ENCODE results near the gene SLC6A20. TPM values are rescaled to one million over a fixed set of nuclear protein-coding genes. Genes with fewer than 3 reads are reported as not detected.

The SLC6A20 gene
- total RNA-seq, 1 experiment from 2014 or later = 0.09 TPM

DNA sequence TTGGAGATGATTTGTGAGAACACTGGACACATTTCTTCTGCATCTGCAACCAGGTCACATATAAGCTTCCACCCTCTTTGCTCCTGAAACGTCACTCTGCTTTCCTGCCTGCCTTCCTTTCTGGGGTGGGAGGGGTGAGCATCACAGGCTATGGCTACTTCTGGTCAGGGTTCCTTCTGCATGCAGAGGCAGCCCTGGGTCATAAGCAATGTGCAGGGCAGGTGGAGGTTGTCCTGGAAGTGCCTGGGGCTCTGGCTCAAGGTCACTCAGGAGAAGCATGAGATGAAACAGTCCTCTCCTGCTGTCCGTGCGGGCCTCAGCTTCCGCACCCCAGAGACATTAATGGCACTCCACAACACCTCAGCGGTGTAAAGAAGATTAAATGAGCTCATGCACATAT lies 15.1 kb downstream of the SLC6A20 start:
- Histone ChIP-seq H3K23me2 (ENCODE audit: insufficient read length, low read depth, low read length, poor library complexity, severe bottlenecking) (no peaks in the 10 kb centered on the region), H3K4ac (ENCODE audit: low read depth, low read length) (no peak overlapping the region), H3K27ac (ENCODE audit: insufficient read length, low read depth, low read length) (no peak overlapping the region), H3K14ac (ENCODE audit: insufficient read depth, low read length) (no peak overlapping the region), H2AK5ac (ENCODE audit: insufficient read length, low read length) (no peak overlapping the region), H3K9ac (ENCODE audit: extremely low read depth, insufficient read length, low read length) (no peak overlapping the region), H2AFZ (ENCODE audit: low read length) (no peak overlapping the region), H2BK12ac (ENCODE audit: insufficient read length, low read depth, low read length) (no peak overlapping the region), H3K23ac (ENCODE audit: insufficient read length, low read depth, low read length) (no peak overlapping the region), H4K91ac (ENCODE audit: insufficient read length, low read depth, low read length) (no peak overlapping the region), H3K18ac (ENCODE audit: insufficient read length, low read depth, low read length) (no peak overlapping the region), H3K4me1 (ENCODE audit: insufficient read depth, low read length) (no peaks in the 10 kb centered on the region), H3K56ac (ENCODE audit: insufficient read length, low read depth, low read length) (no peak overlapping the region), H4K20me1 (ENCODE audit: control insufficient read depth, insufficient read depth, insufficient read length) (no peaks in the 10 kb centered on the region), H2BK15ac (ENCODE audit: low read depth, low read length) (no peak overlapping the region), H3K79me2 (ENCODE audit: insufficient read depth, low read length) (no peaks in the 10 kb centered on the region), H3T11ph (ENCODE audit: low read length) (no peak overlapping the region), H2BK120ac (ENCODE audit: low read depth, low read length, poor library complexity, severe bottlenecking) (no peak overlapping the region), H3K27me3 (ENCODE audit: insufficient read depth, low read length) (0 out of 2 replicates have a peak, but pooled peaks cover 2% of the 10 kb centered on the region), H2BK20ac (ENCODE audit: low read depth, low read length, poor library complexity, severe bottlenecking) (no peak overlapping the region), H3K4me2 (ENCODE audit: insufficient read depth, insufficient read length, low read length) (no peak overlapping the region), H3K9me3 (ENCODE audit: control insufficient read depth, low read depth, low read length) (no peaks in the 10 kb centered on the region), H2BK5ac (ENCODE audit: insufficient read length, low read length) (no peak overlapping the region), H4K8ac (replicated peaks; ENCODE audit: insufficient read length, low read depth, low read length) (no peak overlapping the region), H3K79me1 (ENCODE audit: insufficient read depth, low read depth, low read length, poor library complexity, severe bottlenecking) (no peaks in the 10 kb centered on the region), H4K5ac (ENCODE audit: insufficient read length, low read depth, low read length) (no peak overlapping the region)
- Mint-ChIP-seq H3K4me3 (no peak overlapping the region), H3K27ac (no peak overlapping the region), H3K27me3 (ENCODE audit: low read depth) (peaks cover 5% of the 10 kb centered on the region), H3K4me1 (peaks cover 6 to 12% of the 10 kb centered on the region in 2 experiments; a peak in 3 of 4 replicates), H3K36me3 (ENCODE audit: insufficient read depth in 1 of 3, low read depth in 3 of 3) (no peaks in the 10 kb centered on the region), H3K9me3 (peaks cover 2 to 6% of the 10 kb centered on the region in 2 experiments; a peak in 1 of 5 replicates)
- DNase-seq = no peak
- TF ChIP-seq, protein P1, sequence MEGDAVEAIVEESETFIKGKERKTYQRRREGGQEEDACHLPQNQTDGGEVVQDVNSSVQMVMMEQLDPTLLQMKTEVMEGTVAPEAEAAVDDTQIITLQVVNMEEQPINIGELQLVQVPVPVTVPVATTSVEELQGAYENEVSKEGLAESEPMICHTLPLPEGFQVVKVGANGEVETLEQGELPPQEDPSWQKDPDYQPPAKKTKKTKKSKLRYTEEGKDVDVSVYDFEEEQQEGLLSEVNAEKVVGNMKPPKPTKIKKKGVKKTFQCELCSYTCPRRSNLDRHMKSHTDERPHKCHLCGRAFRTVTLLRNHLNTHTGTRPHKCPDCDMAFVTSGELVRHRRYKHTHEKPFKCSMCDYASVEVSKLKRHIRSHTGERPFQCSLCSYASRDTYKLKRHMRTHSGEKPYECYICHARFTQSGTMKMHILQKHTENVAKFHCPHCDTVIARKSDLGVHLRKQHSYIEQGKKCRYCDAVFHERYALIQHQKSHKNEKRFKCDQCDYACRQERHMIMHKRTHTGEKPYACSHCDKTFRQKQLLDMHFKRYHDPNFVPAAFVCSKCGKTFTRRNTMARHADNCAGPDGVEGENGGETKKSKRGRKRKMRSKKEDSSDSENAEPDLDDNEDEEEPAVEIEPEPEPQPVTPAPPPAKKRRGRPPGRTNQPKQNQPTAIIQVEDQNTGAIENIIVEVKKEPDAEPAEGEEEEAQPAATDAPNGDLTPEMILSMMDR (conservative IDR thresholded peaks at IDR 0.05) = no peak
- WGBS (ENCODE audit: extremely low coverage, insufficient read length, low lambda C conversion rate) = no CpG with 5 or more reads among the region's 5 CpGs
